Jurkat, Clone E6-1 (cell line): Measurements from ENCODE around the gene SH3BGRL2.
"Not testable (repeated sequence)": the region's sequence is repeated elsewhere in the genome, so short reads cannot be mapped to it uniquely, and the experiment has no call there.

Source experiments
- DNase-seq: peaks from one replicate; pipeline ENCODE4 v3.0.0-alpha.2; 2011; ENCODE audit warnings: low read depth, low spot score
- H3K4me3 ChIP-seq: 2 replicates; pipeline ENCODE4 v1.5.1; 2011; ENCODE audit warnings: mild to moderate bottlenecking, low read length, control low read depth, moderate library complexity

SH3BGRL2 gene

DNA sequence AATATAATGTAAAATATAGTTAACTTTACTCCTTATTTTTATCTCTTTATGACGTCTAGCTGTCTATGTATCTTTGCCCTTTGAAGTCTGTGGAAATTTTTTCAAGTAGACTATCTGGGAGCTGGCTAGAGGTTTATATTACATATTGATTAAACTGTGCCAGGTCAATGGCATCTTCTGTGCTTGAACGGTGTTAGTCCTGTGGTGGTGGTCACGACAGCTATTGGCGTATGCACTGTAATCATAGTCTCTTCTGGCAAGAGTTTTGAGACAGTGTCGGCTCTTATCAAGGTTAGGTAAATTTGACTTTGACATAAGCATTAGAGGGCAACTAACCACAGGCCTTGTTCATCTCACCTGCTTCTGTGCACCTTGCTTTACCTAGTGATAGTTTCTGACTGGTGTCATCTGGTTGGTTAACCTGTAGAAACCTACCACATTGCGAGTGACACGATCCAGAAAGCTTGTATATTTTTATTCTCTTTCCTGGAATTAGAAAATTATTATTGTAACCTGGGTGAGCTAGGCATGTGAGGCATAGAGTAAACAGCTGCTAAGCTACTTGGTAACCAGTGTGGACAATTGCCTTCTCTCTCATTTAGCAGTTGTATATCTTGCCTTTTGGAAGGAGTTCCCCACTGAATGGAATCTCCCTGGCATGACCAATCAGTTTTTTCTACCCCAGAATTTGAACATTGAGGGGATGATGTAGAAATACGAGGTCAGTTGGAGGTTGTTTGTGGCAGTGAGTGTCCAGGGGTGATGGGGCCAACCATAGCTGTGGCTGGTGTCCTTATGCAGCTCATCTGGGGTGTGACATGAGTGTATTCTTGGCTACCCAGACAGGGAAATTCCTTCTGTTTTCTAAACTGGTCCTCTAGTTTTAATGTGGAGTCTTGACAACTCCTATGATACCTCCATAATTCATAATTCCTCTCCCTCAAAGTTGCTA lies 45.9 kb downstream of the SH3BGRL2 start:
- no peak for DNase-seq
- no peak overlapping the region for H3K4me3 ChIP-seq

DNA sequence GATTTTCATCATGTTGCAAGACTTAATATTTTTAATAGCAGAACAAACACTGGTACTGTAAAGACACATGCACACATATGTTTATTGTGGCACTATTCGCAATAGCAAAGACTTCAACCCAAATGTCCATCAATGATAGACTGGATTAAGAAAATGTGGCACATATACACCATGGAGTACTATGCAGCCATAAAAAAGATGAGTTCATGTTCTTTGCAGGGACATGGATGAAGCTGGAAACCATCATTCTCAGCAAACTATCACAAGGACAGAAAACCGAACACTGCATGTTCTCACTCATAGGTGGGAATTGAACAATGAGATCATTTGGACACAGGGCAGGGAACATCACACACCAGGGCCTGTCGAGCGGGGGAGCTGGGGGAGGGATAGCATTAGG lies 51.6 kb downstream of the SH3BGRL2 start:
- DNase-seq: not testable (repeated sequence)

DNA sequence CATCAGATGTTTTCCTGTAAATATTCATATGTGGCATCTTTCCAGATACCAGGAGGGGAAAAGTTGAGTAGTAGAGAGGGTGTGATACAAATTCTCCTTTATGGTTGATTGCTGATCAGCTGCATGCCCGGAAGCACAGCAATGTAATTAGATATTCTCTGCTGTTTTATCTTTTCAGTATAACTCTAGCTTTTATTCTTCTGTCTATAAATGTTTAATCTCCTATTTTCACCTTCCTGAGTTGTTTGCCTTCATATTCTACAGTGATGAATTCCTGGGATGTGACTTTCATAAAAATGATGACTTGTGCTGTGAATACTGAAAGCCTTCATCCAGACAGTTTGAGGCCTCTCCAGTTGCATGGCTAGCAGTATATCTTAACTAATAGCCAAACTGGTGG lies 53.7 kb downstream of the SH3BGRL2 start:
- H3K4me3 ChIP-seq: no peak overlapping the region
- DNase-seq: no peak

More for the DNA sequence above, 51.6 kb downstream of the SH3BGRL2 start:
- not testable (repeated sequence) for H3K4me3 ChIP-seq

DNA sequence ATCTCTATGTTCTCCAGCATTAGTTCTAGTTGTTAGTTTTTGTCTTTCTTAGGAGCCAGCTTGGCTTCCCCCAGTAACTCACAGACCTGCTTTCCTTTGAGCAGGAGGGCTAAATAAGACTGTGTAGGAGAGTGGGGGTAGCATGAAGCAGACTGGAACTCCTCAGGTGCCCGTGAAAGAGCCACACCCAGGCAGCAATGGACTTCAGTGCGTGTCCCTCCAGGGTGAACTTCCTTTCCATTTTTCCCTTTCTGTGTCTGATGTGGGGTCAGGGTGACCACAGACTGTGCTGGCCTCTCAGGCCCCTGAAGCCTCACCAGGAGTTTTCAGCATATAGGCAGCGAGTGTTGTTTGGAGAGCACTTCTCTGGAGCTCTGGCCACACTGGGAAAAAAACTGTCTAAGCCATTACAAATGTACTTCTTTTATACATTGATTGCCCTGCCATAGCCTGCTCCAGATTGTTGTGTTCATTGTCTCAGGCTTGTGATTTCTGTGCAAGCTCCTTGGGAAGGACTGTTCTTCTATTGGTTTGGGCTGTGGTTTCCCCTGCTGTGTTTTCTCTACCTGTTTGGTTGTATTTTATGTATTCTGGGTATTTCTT lies 55.7 kb downstream of the SH3BGRL2 start:
- no peak overlapping the region for H3K4me3 ChIP-seq
- DNase-seq: no peak

DNA sequence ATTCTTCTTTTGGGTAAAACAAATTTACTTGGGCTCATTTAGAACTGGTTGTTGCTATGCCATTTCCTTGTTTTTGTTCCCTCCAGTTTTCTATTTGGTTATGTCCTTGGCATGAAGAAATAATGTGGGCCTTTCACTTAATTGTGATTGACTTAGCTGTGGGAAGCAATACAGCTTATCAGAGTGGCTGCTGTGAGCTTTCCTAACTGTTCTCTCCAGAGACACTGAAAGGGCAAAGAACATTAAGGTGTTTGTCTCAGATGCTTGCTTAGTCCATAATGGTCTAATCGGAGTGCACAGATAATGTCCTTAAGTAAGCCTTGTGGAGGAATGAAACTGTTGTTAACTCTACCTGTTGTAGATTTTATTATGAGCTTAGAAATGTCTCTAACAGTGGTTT lies 56.6 kb downstream of the SH3BGRL2 start:
- DNase-seq: no peak
- no peak overlapping the region for H3K4me3 ChIP-seq

DNA sequence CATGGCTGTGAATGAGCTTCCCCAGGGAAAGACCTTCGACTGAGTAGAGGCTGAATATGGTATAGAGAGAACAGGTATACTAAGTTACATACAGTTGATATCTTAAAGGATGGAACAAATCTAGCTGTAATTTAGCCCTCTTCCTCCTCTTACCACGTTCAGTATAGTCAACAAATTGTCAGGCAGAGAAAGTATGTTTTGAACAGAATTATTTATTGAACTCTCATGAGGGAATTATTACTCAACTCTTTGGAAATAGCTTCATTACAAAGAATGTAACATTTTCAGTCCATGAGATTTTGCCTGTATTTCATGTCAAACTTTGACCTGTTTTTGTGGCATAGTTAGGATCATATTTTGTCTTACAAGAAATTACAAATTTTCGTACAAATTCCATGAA lies 63.0 kb downstream of the SH3BGRL2 start:
- H3K4me3 ChIP-seq: no peak overlapping the region
- DNase-seq: no peak

DNA sequence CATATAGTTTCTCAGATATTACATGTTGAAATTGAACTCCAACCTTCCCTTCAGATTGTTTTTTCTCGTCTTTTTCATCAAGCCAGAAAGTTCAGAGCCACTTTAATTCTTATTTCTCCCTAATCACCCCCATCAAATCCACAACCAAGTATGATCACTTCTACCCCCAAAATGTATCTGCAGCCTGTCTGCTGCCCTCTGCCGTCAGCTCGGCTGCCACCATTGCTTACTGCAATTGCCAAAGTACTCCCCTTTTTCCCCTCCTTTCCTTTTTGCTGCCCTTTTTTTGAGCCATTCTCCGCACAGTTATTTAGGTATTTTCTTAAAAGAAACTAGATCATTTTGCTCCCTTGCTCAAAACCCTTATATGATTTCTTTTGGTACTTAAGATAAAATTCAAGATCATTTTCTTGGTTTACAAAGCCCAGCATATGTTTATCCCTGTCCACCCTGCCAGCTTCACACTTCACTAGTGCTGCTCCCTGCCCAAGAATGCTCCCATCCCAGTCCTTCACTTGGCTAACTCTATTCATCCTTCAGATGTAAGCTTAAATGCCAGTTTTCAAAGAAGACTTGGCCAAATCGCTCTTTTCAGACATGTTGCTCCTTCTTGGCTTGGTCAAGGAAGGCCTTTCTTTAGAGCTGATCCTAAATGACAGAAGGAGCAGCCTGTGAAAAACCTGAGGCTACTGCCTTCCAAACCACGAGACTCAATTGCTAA lies 63.7 kb downstream of the SH3BGRL2 start:
- DNase-seq: no peak
- H3K4me3 ChIP-seq: no peak overlapping the region

DNA sequence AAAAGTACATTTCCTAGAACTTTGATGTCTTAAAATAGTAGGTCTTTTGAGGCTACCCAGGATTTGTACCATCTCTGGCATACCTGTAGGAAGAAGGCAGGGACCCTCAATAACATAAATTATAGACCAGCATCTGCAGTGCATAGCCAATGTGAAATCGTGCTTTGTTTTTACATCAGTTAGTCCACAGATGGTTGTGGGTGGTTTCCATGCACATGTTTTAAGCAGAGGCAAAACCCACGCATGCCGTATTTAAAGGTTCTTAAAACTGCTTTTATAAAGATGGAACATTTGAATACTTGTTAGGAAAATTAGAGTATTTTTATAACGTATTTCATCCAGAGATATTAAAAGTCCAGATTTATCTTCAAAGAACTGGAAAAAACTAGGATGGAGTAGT lies 66.3 kb downstream of the SH3BGRL2 start:
- no peak overlapping the region for H3K4me3 ChIP-seq

DNA sequence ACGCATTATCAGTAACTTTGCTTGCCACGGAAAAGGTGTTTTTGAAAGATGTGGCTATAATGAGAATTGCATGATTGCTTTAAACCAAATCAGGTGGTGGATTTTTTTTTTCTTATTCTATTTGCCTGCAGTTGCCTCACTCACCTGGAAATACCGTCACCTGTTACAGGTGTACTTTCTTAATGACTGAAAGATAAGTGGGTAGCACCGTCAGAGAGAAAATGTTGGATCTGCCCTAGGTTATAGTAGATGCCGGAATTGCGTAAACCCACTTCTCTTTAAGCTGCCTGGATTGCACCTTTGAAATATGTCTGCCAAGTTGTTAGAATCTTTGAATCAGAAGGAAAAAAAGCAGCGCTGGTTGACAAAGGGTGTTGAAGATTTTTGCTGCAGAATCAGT lies 68.5 kb downstream of the SH3BGRL2 start:
- DNase-seq: no peak
- no peak overlapping the region for H3K4me3 ChIP-seq

More for the DNA sequence above, 66.3 kb downstream of the SH3BGRL2 start:
- DNase-seq: no peak

DNA sequence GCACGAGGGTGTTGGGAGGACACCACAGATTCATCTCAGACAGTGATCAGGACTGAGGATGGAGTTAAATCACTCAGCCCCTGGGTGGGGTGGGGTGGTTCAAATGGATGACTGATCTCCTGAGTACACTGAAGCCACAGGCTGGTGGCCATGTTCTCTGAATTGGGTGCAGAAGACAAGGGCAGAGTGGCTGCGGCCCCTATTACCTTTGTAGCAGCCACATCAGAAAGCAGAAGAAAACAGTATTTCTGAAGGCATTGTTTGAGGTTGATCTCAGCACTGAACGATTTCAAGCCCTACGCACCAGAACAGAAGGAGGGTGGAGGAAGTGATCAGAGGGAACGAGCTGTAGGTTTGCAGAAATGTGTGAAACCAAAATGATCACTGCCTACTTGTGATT lies 71.6 kb downstream of the SH3BGRL2 start:
- peak; percentile 5 for DNase-seq
- H3K4me3 ChIP-seq: no peak overlapping the region

DNA sequence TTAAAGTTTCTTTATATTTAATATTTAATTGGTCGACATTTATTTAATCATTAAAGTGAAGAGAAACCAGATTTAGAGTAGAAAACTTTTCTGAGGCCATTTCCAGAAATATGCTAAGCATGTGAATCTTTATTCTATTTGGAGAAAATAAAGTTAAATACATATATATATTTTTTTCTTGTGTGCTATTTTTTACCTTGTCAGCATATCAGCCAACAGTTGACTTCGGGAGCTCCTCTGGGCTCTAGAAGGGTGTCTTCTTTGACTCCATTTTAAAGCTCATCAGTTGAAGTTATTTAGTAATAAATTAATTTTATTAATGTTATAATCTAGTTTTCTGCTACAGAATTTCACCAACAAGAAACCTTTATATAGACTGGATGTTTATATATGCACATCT lies 73.1 kb downstream of the SH3BGRL2 start:
- no peak for DNase-seq
- no peak overlapping the region for H3K4me3 ChIP-seq

DNA sequence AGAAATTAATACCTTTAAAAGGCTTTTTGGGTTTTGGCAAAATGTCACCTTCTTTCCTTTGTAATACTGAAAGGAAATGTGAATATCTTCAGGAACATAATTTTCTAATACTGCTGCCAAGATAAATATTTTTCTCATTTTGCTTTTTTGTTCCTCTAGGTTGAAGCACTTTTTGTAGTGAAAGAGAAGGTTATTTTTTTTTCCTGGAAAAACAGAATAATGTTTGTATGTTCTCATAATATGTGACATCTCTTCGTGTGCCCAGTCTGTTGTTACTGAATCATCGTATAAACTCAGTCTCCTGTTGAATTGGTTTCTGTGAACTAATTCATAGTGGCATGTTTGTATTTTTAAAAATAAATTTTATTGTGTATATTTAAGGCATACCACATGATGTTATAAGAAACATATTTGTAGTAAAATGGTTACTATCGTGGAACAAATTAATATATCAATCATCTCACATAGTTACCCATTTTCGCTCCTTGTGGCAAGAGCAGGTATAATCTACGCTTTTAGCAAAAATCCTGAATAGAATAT lies 74.4 kb downstream of the SH3BGRL2 start:
- H3K4me3 ChIP-seq: no peak overlapping the region
- DNase-seq: no peak

DNA sequence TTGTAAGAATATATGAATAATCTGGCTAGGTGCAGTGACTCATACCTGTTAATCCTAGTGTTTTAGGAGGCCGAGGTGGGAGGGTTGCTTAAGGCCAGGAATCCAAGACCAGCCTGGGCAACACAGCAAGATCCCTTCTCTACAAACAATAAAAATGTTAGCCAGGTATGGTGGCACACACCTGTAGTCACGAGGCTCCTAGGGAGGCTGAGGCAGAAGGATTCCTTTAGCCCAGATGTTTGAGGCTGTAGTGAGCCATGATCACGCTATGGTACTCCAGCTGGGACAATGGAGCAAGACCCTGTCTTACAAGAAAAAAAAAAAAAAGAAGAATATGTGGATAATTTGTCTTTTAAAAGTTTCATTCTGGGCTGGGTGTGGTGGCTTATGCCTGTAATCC lies 75.4 kb downstream of the SH3BGRL2 start:
- H3K4me3 ChIP-seq: no peak overlapping the region
- no peak for DNase-seq

DNA sequence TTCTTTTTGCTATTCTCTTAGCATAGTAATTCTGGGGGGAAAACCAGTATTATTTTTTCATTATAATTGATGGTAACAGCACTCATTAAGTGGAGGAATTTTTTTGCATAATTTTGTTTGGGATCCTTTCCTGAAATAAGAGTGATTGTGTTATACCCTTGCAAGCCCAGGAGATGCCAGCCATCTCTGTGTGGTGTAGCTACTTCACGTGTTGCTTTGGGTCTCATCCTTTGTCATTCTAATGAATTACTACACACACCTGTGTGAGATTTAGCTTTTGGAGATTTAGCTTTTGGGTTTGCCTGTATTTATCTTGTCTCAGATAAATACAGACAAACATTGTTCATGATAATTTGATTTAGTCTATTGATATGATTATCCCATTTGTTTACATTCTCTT lies 76.5 kb downstream of the SH3BGRL2 start:
- H3K4me3 ChIP-seq: no peak overlapping the region
- no peak for DNase-seq

DNA sequence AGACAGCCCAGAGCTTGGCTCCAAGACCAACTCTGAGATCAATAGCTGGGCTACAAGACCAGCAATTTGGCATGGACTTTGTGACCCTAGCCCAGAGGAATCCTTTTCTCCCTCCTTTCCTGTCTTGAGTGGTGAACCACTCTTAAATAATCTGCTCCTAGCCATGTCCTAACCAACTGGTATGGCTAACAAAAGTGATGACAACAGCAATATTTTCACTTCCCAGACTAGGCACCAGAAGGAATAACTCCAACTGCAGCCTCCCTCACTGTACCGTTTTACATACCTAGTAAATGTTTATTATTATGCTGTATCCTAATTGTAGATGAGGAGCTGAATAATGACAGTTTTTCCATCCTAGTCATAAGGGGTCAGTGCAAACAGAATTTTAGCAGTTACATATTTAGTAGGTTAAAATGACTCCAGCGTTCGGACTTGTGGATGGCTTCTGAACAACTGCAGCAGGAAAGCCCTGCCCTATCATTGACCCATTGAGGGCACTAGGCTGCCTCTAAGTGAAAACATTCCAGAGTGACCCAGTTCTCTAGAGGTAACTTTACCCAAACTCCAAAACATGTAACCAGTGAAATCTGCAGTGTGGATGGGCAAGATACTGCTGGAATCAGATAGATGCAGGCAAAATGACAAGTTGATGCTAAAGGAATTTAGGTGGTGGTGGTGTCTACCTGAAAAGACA lies 77.1 kb downstream of the SH3BGRL2 start:
- no peak overlapping the region for H3K4me3 ChIP-seq

DNA sequence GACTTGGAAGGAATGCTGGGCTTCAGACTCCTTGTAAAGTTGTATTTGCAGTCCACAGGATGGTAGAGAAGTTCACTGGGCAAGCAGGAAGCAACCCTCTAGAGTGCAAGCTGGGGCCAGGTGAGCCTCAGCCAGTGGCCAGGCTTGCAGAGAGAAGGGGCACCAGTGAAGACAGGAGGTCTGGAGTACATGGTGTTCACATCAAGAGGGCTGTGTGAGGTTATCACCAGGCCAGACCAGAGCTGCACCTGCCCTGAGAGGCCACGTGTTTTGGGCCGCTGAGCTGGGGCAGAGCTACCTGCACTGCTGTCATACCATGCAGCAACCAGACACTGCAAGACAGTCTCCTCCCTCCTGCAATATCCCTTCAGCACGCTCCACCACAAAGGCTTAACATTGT lies 79.0 kb downstream of the SH3BGRL2 start:
- H3K4me3 ChIP-seq: no peak overlapping the region
- DNase-seq: no peak

More for the DNA sequence above, 77.1 kb downstream of the SH3BGRL2 start:
- DNase-seq: no peak

DNA sequence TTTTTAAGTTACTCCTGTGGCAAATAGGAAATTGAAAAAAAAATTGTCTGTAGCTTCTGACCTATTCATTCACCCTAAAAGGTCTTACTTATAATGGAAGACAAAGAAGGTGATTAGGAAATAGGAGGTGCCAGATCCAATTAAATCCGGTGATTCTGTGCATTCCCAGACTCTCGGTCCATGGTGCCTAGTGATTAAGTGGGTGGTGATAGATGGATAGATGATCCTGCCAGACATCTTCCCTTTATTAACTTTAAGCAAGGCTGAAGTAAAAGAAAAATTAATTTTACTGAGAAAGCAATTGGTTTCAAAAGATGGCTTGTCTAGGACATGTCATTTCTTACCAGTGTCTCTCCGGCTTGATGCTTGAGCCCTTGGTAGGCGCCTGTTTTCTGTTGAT lies 80.0 kb downstream of the SH3BGRL2 start:
- DNase-seq: no peak
- H3K4me3 ChIP-seq: no peak overlapping the region

DNA sequence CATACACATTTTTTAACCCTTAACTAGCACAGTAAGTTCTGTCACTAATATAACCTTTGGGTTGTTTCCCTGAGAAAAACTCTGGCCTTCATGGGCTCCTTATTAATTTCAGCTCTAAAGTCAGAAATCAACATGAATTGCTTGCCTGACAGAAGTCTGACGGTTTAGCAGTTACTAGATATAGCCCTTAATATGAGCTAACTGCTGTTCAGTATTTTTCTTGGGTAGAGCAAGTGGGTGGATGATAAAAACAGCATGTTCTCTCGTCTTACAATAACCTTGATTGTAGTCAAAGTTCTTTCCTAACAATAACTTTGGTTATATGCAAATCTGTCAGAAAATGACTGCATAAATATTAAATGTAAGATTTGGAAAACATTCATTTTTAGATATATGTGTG lies 81.0 kb downstream of the SH3BGRL2 start:
- no peak for DNase-seq
- no peak overlapping the region for H3K4me3 ChIP-seq

DNA sequence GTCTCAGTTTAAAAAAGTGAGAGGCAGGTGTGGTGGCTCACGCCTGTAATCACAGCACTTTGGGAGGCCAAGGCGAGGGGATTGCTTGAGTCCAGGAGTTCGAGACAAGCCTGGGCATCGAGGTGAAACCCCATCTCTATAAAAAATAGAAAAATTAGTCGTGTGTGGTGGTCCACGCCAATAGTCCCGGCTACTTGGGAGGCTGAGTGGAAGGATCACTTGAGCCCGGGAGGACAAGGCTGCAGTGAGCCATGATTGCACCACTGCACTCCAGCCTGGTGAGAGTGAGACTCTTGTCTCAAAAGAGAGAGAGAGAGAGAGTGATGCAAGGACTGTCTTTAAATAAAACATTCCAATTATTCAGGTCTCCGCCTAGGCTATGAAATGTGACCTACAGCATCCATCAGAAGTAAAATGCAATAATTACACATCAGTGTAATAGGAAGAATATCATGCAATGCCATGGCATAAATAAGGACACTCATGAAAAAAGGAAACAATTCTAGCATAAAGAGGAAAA lies 81.5 kb downstream of the SH3BGRL2 start:
- no peak for DNase-seq

More for the DNA sequence above, 81.5 kb downstream of the SH3BGRL2 start:
- H3K4me3 ChIP-seq: no peak overlapping the region
